Skeletal muscle tissue (tissue), 4 donors: Measurements from ENCODE around the gene RNF26. TPM values are rescaled to one million over a fixed set of nuclear protein-coding genes. Genes with fewer than 3 reads are reported as not detected.

Experiments used
- H3K27ac ChIP-seq: one replicate; pipeline ENCODE4 v1.7.0; 2013; ENCODE audit warnings: mild to moderate bottlenecking, low read depth, low read length, inconsistent platforms
- H3K27me3 ChIP-seq, 3 donors: one replicate each; pipeline ENCODE4 v1.7.0; 2013; ENCODE audit warnings: low read length in 3 of 3; ENCODE audit not compliant: control insufficient read depth in 3 of 3, insufficient read depth in 3 of 3
- H3K36me3 ChIP-seq, 3 donors: one replicate each; pipeline ENCODE4 v1.7.0; 2013; ENCODE audit warnings: low read length in 3 of 3; ENCODE audit not compliant: control insufficient read depth in 3 of 3, insufficient read depth in 3 of 3
- H3K4me1 ChIP-seq, 3 donors: one replicate each; pipeline ENCODE4 v1.7.0; 2013; ENCODE audit warnings: low read length in 3 of 3, mild to moderate bottlenecking in 3 of 3; ENCODE audit not compliant: control insufficient read depth in 3 of 3, insufficient read depth in 3 of 3
- H3K4me3 ChIP-seq, 3 donors: one replicate each; pipeline ENCODE4 v1.7.0; 2013; ENCODE audit warnings: low read length in 3 of 3
- H3K9ac ChIP-seq, 3 donors: one replicate each; pipeline ENCODE4 v1.7.0; 2013; ENCODE audit warnings: low read length in 3 of 3, mild to moderate bottlenecking in 3 of 3, moderate library complexity in 2 of 3, low read depth in 1 of 3
- H3K9me3 ChIP-seq, 3 donors: one replicate each; pipeline ENCODE4 v1.7.0; 2013; ENCODE audit warnings: low read length in 3 of 3; ENCODE audit not compliant: control insufficient read depth in 3 of 3
- total RNA-seq: library from RNA; depleted of rRNA; stranded (reverse); fragments of >200 nt; gene quantifications from one replicate; pipeline ENCODE4 v1.2.3, GENCODE V29; 2014
- donor health status: Osteomylitis.

The RNF26 gene
- total RNA-seq, 1 donor from 2014 or later, result 2.1 TPM

GRCh38 chr11:119340335-119341221 lies 6.3 kb downstream of the RNF26 start, which contains the start of gene C1QTNF5:
TSS of gene C1QTNF5 (minus strand) at chr11:119340883. CDS start at chr11:119340397, 486 bp downstream.
- H3K4me3 ChIP-seq, result peak within 1 kb of the TSS; percentile 59 to 68 (median 63)
- H3K9ac ChIP-seq, result peak within 1 kb of the TSS; percentile 74 to 79 (median 76)
- H3K9me3 ChIP-seq, result no peaks in the 10 kb centered on the region
- H3K36me3 ChIP-seq, result peaks cover 6 to 14% (median 9%) of the 10 kb centered on the region in 3 donors
- H3K27ac ChIP-seq, result peak within 1 kb of the TSS; percentile 88
- peaks cover 5 to 20% (median 18%) of the 10 kb centered on the region in 3 donors for H3K27me3 ChIP-seq
- peaks cover 49 to 56% (median 54%) of the 10 kb centered on the region in 3 donors for H3K4me1 ChIP-seq

- peaks cover 5 to 20% (median 18%) of the 10 kb centered on the region in 3 donors for H3K27me3 ChIP-seq
- H3K4me3 ChIP-seq, result peak overlapping the region; percentile 52 to 68 (median 56)
- peaks cover 2 to 8% (median 5%) of the 10 kb centered on the region in 3 donors for H3K36me3 ChIP-seq
- peak overlapping the region; percentile 38 to 73 (median 43) for H3K9ac ChIP-seq
- H3K9me3 ChIP-seq, result no peaks in the 10 kb centered on the region
- peak overlapping the region; percentile 88 for H3K27ac ChIP-seq
- peaks cover 41 to 49% (median 49%) of the 10 kb centered on the region in 3 donors for H3K4me1 ChIP-seq
Measured at GRCh38 chr11:119341222-119342022, 7.1 kb downstream of the RNF26 start.

GRCh38 chr11:119342023-119342300 lies 7.6 kb downstream of the RNF26 start:
- H3K27ac ChIP-seq, result no peak overlapping the region

GRCh38 chr11:119342362-119343130 lies 8.2 kb downstream of the RNF26 start:
- no peak overlapping the region for H3K4me3 ChIP-seq
- peaks cover 37 to 49% (median 43%) of the 10 kb centered on the region in 3 donors for H3K4me1 ChIP-seq
- H3K36me3 ChIP-seq, result no peaks in the 10 kb centered on the region
- H3K9me3 ChIP-seq, result no peaks in the 10 kb centered on the region
- no peak overlapping the region for H3K9ac ChIP-seq
- H3K27ac ChIP-seq, result no peak overlapping the region
- H3K27me3 ChIP-seq, result peaks cover 5 to 20% (median 18%) of the 10 kb centered on the region in 3 donors

More at GRCh38 chr11:119342023-119342300, 7.6 kb downstream of the RNF26 start:
- peaks cover 0 to 4% (median 2%) of the 10 kb centered on the region in 3 donors for H3K36me3 ChIP-seq
- H3K4me1 ChIP-seq, result peaks cover 42 to 50% (median 45%) of the 10 kb centered on the region in 3 donors
- H3K27me3 ChIP-seq, result peaks cover 5 to 20% (median 18%) of the 10 kb centered on the region in 3 donors
- H3K9me3 ChIP-seq, result no peaks in the 10 kb centered on the region
- no peak overlapping the region for H3K9ac ChIP-seq
- no peak overlapping the region for H3K4me3 ChIP-seq

- Histone ChIP-seq H3K9ac (peak overlapping the region in 1 of 3 donors; percentile 8), H3K36me3 (no peaks in the 10 kb centered on the region), H3K4me3 (no peak overlapping the region), H3K27me3 (peaks cover 5 to 20% (median 18%) of the 10 kb centered on the region in 3 donors), H3K4me1 (peaks cover 30 to 46% (median 40%) of the 10 kb centered on the region in 3 donors), H3K9me3 (no peaks in the 10 kb centered on the region), H3K27ac (no peak overlapping the region)
Measured at GRCh38 chr11:119343726-119344125, 9.4 kb downstream of the RNF26 start.

- Histone ChIP-seq H3K36me3 (no peaks in the 10 kb centered on the region), H3K27me3 (peaks cover 5 to 20% (median 18%) of the 10 kb centered on the region in 3 donors), H3K4me1 (peaks cover 23 to 38% (median 33%) of the 10 kb centered on the region in 3 donors), H3K9ac (no peak overlapping the region), H3K27ac (no peak overlapping the region), H3K9me3 (no peaks in the 10 kb centered on the region), H3K4me3 (no peak overlapping the region)
Measured at GRCh38 chr11:119344291-119345010, 10.1 kb downstream of the RNF26 start.

GRCh38 chr11:119345685-119346084 lies 11.4 kb downstream of the RNF26 start:
- H3K4me1 ChIP-seq, result peaks cover 19 to 35% (median 22%) of the 10 kb centered on the region in 3 donors
- H3K27ac ChIP-seq, result no peak overlapping the region
- H3K9ac ChIP-seq, result no peak overlapping the region
- H3K36me3 ChIP-seq, result no peaks in the 10 kb centered on the region
- H3K4me3 ChIP-seq, result no peak overlapping the region
- peaks cover 5 to 20% (median 17%) of the 10 kb centered on the region in 3 donors for H3K27me3 ChIP-seq
- H3K9me3 ChIP-seq, result no peaks in the 10 kb centered on the region

- H3K9me3 ChIP-seq, result no peaks in the 10 kb centered on the region
- no peak within 1 kb of the TSS for H3K4me3 ChIP-seq
- no peak within 1 kb of the TSS for H3K9ac ChIP-seq
- H3K36me3 ChIP-seq, result no peaks in the 10 kb centered on the region
- peak within 1 kb of the TSS; percentile 30 for H3K27ac ChIP-seq
- peaks cover 11 to 25% (median 13%) of the 10 kb centered on the region in 3 donors for H3K4me1 ChIP-seq
- peaks cover 0 to 12% (median 9%) of the 10 kb centered on the region in 3 donors for H3K27me3 ChIP-seq
Measured at GRCh38 chr11:119346605-119347004, 12.3 kb downstream of the RNF26 start, which contains the start of gene MFRP. TSS of gene MFRP (minus strand) at chr11:119346705. CDS start at chr11:119346513, 192 bp downstream.

- H3K27ac ChIP-seq, result peak overlapping the region; percentile 30
- peaks cover 0 to 6% (median 4%) of the 10 kb centered on the region in 3 donors for H3K27me3 ChIP-seq
- H3K4me3 ChIP-seq, result no peak overlapping the region
- H3K4me1 ChIP-seq, result peaks cover 11 to 21% (median 13%) of the 10 kb centered on the region in 3 donors
- no peaks in the 10 kb centered on the region for H3K36me3 ChIP-seq
- no peak overlapping the region for H3K9ac ChIP-seq
- H3K9me3 ChIP-seq, result no peaks in the 10 kb centered on the region
Measured at GRCh38 chr11:119347242-119347641, 12.9 kb downstream of the RNF26 start.
